GM12892 (cell line): ENCODE measurements around the gene NRL.
"Not testable (repeated sequence)": the region's sequence is repeated elsewhere in the genome, so short reads cannot be mapped to it uniquely, and the experiment has no call there.

ENCODE experiments used
- DNase-seq: peaks from one replicate; pipeline ENCODE4 v3.0.0; 2011; ENCODE audit not compliant: insufficient read length
- FAIRE-seq: peaks from 2 replicates; lab custom pipeline; 2011; peaks lifted over from hg19 to GRCh38; lab: Jason Lieb, UNC
- POLR2A ChIP-seq: IDR thresholded peaks from 2 replicates; pipeline ENCODE4 v1.6.1; 2011; ENCODE audit warnings: low read depth, low read length, control low read depth
- POLR2AphosphoS5 ChIP-seq: IDR thresholded peaks from 2 replicates; pipeline ENCODE4 v1.6.1; 2011; ENCODE audit warnings: low read depth, low read length, control low read depth
- TAF1 ChIP-seq: IDR thresholded peaks from 2 replicates; pipeline ENCODE4 v1.6.1; 2011; ENCODE audit warnings: low read depth, mild to moderate bottlenecking, control low read depth, low read length, borderline replicate concordance

NRL gene

GRCh38 chr14:24057867-24058259, 56.9 kb downstream of the NRL start:
- DNase-seq, result peak; percentile 13
- TF ChIP-seq POLR2A (no peak), POLR2AphosphoS5 (no peak), TAF1 (no peak)
- FAIRE-seq, result no peak

- no peak for FAIRE-seq
- no peak for DNase-seq
- no peak for TF ChIP-seq TAF1
These were observed 57.5 kb downstream of the NRL start for GRCh38 chr14:24057271-24057670.

- TF ChIP-seq POLR2A (no peak), POLR2AphosphoS5 (no peak), TAF1 (no peak)
- FAIRE-seq (no peak), DNase-seq (peak; percentile 14)
These were observed 58.0 kb downstream of the NRL start for GRCh38 chr14:24056800-24057184.

GRCh38 chr14:24055971-24056799, 58.6 kb downstream of the NRL start:
- DNase-seq, result peak; percentile 7
- TF ChIP-seq TAF1 (no peak), POLR2AphosphoS5 (no peak), POLR2A (no peak)
- no peak for FAIRE-seq

- DNase-seq, result no peak
These were observed 60.1 kb downstream of the NRL start for GRCh38 chr14:24054646-24055045.

GRCh38 chr14:24054324-24054641, 60.5 kb downstream of the NRL start:
- TF ChIP-seq POLR2AphosphoS5, result no peak
- DNase-seq, result no peak
- FAIRE-seq, result no peak

More at GRCh38 chr14:24054646-24055045, 60.1 kb downstream of the NRL start:
- no peak for TF ChIP-seq POLR2AphosphoS5
- TF ChIP-seq POLR2A, result no peak
- TF ChIP-seq TAF1, result no peak
- FAIRE-seq, result no peak

GRCh38 chr14:24053548-24054323, 61.0 kb downstream of the NRL start:
- no peak for FAIRE-seq
- no peak for TF ChIP-seq TAF1
- TF ChIP-seq POLR2AphosphoS5, result no peak
- no peak for TF ChIP-seq POLR2A
- DNase-seq, result peak; percentile 10

GRCh38 chr14:24052656-24053547, 61.8 kb downstream of the NRL start:
- FAIRE-seq (no peak), DNase-seq (peak; percentile 8)
- TF ChIP-seq POLR2A (no peak), TAF1 (no peak), POLR2AphosphoS5 (no peak)

- FAIRE-seq (peak; percentile 40), DNase-seq (peak; percentile 85)
- TF ChIP-seq POLR2AphosphoS5 (no peak), TAF1 (0 out of 2 replicates have a peak, but pooled peaks have one; percentile 27), POLR2A (peak; percentile 55; the same call in 1 of the 2 replicates)
These were observed 62.7 kb downstream of the NRL start, which contains the start of gene CARMIL3 for GRCh38 chr14:24051789-24052655. CARMIL3 (plus strand) TSS chr14:24052009; CDS start chr14:24052154, 145 bp downstream.

GRCh38 chr14:24051176-24051788, 63.5 kb downstream of the NRL start:
- FAIRE-seq, result no peak
- TF ChIP-seq TAF1 (no peak), POLR2A (0 out of 2 replicates have a peak, but pooled peaks have one; percentile 1)
- peak; percentile 26 for DNase-seq

- FAIRE-seq, DNase-seq: not testable (repeated sequence)
These were observed 64.0 kb downstream of the NRL start for GRCh38 chr14:24050753-24051152.

GRCh38 chr14:24049002-24049401, 65.7 kb downstream of the NRL start:
- DNase-seq, FAIRE-seq: not testable (repeated sequence)
